ENCODE results near the gene UBE2H.
"Not testable (repeated sequence)": the region's sequence is repeated elsewhere in the genome, so short reads cannot be mapped to it uniquely, and the experiment has no call there.

The UBE2H gene

GRCh38 chr7:129799350-129799955 lies 153.3 kb downstream of the UBE2H start:
- Histone ChIP-seq H3K27me3 (ENCODE audit: insufficient read depth, low read depth, severe bottlenecking) (no peaks in the 10 kb centered on the region), H3K27ac (no peak overlapping the region), H3K36me3 (no peaks in the 10 kb centered on the region), H3K9me3 (ENCODE audit: severe bottlenecking) (no peaks in the 10 kb centered on the region), H3K4me3 (ENCODE audit: low read depth, low read length) (no peak overlapping the region)
- TF ChIP-seq CTCF (IDR thresholded peaks at IDR 0.05; ENCODE audit: low read depth, low read length), result no peak
- DNase-seq, result no peak

- no peak for DNase-seq
- Histone ChIP-seq H3K27ac (no peak overlapping the region), H3K27me3 (ENCODE audit: insufficient read depth, low read depth, severe bottlenecking) (no peaks in the 10 kb centered on the region), H3K9me3 (ENCODE audit: severe bottlenecking) (no peaks in the 10 kb centered on the region), H3K4me3 (ENCODE audit: low read depth, low read length) (no peak overlapping the region), H3K36me3 (no peaks in the 10 kb centered on the region)
- no peak for TF ChIP-seq CTCF (IDR thresholded peaks at IDR 0.05; ENCODE audit: low read depth, low read length)
Observed at GRCh38 chr7:129798616-129799349, 154.0 kb downstream of the UBE2H start.

- Histone ChIP-seq H3K4me3 (ENCODE audit: low read depth, low read length) (no peak overlapping the region), H3K27ac (no peak overlapping the region), H3K27me3 (ENCODE audit: insufficient read depth, low read depth, severe bottlenecking) (no peaks in the 10 kb centered on the region), H3K36me3 (no peaks in the 10 kb centered on the region), H3K9me3 (ENCODE audit: severe bottlenecking) (no peaks in the 10 kb centered on the region)
- TF ChIP-seq CTCF (IDR thresholded peaks at IDR 0.05; ENCODE audit: low read depth, low read length), result no peak
- DNase-seq, result no peak
Observed at GRCh38 chr7:129797214-129797789, 155.5 kb downstream of the UBE2H start.

GRCh38 chr7:129796186-129796775 lies 156.5 kb downstream of the UBE2H start:
- TF ChIP-seq CTCF (IDR thresholded peaks at IDR 0.05; ENCODE audit: low read depth, low read length), result no peak
- Histone ChIP-seq H3K4me3 (ENCODE audit: low read depth, low read length) (no peak overlapping the region), H3K27me3 (ENCODE audit: insufficient read depth, low read depth, severe bottlenecking) (no peaks in the 10 kb centered on the region), H3K27ac (no peak overlapping the region), H3K36me3 (no peaks in the 10 kb centered on the region), H3K9me3 (ENCODE audit: severe bottlenecking) (no peaks in the 10 kb centered on the region)
- no peak for DNase-seq

GRCh38 chr7:129794461-129794860 lies 158.3 kb downstream of the UBE2H start:
- not testable (repeated sequence) for DNase-seq; H3K4me3 ChIP-seq (ENCODE audit: low read depth, low read length)

More at GRCh38 chr7:129794461-129794860, 158.3 kb downstream of the UBE2H start:
- H3K27me3 ChIP-seq (ENCODE audit: insufficient read depth, low read depth, severe bottlenecking); H3K9me3 ChIP-seq (ENCODE audit: severe bottlenecking); H3K36me3 ChIP-seq; H3K27ac ChIP-seq: not testable (repeated sequence)

Data from WERI-Rb-1 (cell line).